MM.1S (cell line): Measurements from ENCODE around the gene SIX3.

ENCODE experiments used
- DNase-seq: peaks from one replicate; pipeline ENCODE4 v3.0.0-alpha.2; 2015
- H2AFZ ChIP-seq: fragments of 300-600 bp; sonication (generic); 2 replicates; pipeline ENCODE4 v1.6.0; 2016; ENCODE audit warnings: antibody characterized with exemption, low read length
- H3F3A ChIP-seq: fragments of 300-600 bp; sonication (generic); 2 replicates; pipeline ENCODE4 v1.6.1; 2016; ENCODE audit warnings: mild to moderate bottlenecking, antibody characterized with exemption, low read length, moderate library complexity, mixed read lengths; ENCODE audit not compliant: insufficient read depth
- H3K27ac ChIP-seq: fragments of 300-600 bp; sonication (generic); 2 replicates; pipeline ENCODE4 v1.5.1; 2016; ENCODE audit warnings: mild to moderate bottlenecking, low read length
- H3K27me3 ChIP-seq: fragments of 300-600 bp; sonication (generic); replicated peaks from 2 replicates; pipeline ENCODE4 v1.6.0; 2016; ENCODE audit warnings: low read length; ENCODE audit not compliant: insufficient read depth
- H3K36me3 ChIP-seq: fragments of 300-600 bp; sonication (generic); replicated peaks from 2 replicates; pipeline ENCODE4 v1.6.1; 2016; ENCODE audit warnings: mild to moderate bottlenecking, low read length, mixed read lengths; ENCODE audit not compliant: insufficient read depth
- H3K4me1 ChIP-seq: fragments of 300-600 bp; sonication (generic); 2 replicates; pipeline ENCODE4 v1.6.1; 2016; ENCODE audit warnings: low read length, mixed read lengths
- H3K4me2 ChIP-seq: fragments of 300-600 bp; sonication (generic); 2 replicates; pipeline ENCODE4 v1.6.0; 2016; ENCODE audit warnings: low read depth, low read length
- H3K4me3 ChIP-seq: fragments of 300-600 bp; sonication (generic); 2 replicates; pipeline ENCODE4 v1.5.1; 2016; ENCODE audit warnings: low read length, mixed read lengths
- H3K79me2 ChIP-seq: fragments of 300-600 bp; sonication (generic); 2 replicates; pipeline ENCODE4 v1.6.1; 2016; ENCODE audit warnings: mixed run types, low read length, mixed read lengths
- H3K9ac ChIP-seq: fragments of 300-600 bp; sonication (generic); 2 replicates; pipeline ENCODE4 v1.6.1; 2016; ENCODE audit warnings: low read length, mixed read lengths
- H3K9me2 ChIP-seq: fragments of 300-600 bp; sonication (generic); replicated peaks from 2 replicates; pipeline ENCODE4 v1.6.1; 2016; ENCODE audit warnings: mild to moderate bottlenecking, low read length, mixed read lengths; ENCODE audit not compliant: insufficient read depth
- H3K9me3 ChIP-seq: fragments of 300-600 bp; sonication (generic); replicated peaks from 2 replicates; pipeline ENCODE4 v1.6.1; 2016; ENCODE audit warnings: mild to moderate bottlenecking, low read length, mixed read lengths; ENCODE audit not compliant: insufficient read depth
- H4K20me1 ChIP-seq: fragments of 300-600 bp; sonication (generic); 2 replicates; pipeline ENCODE4 v1.6.1; 2016; ENCODE audit warnings: mild to moderate bottlenecking, low read length, moderate library complexity, mixed read lengths; ENCODE audit not compliant: insufficient read depth
- EZH2 ChIP-seq: fragments of 300-600 bp; sonication (generic); optimal IDR thresholded peaks from 2 replicates; pipeline ENCODE3; 2017; ENCODE audit warnings: low read depth, mild to moderate bottlenecking, antibody characterized with exemption, low read length, mixed read lengths
- EZH2phosphoT487 ChIP-seq: fragments of 300-600 bp; sonication (generic); IDR thresholded peaks from 2 replicates; pipeline ENCODE4 v1.6.1; 2018; ENCODE audit warnings: antibody characterized with exemption, low read length
- TF ChIP-seq, protein P1 (sequence below): fragments of 300-600 bp; sonication (generic); IDR thresholded peaks from 2 replicates; pipeline ENCODE4 v1.5.1; 2016; ENCODE audit warnings: antibody characterized with exemption, low read length, mixed read lengths

Gene SIX3

DNA sequence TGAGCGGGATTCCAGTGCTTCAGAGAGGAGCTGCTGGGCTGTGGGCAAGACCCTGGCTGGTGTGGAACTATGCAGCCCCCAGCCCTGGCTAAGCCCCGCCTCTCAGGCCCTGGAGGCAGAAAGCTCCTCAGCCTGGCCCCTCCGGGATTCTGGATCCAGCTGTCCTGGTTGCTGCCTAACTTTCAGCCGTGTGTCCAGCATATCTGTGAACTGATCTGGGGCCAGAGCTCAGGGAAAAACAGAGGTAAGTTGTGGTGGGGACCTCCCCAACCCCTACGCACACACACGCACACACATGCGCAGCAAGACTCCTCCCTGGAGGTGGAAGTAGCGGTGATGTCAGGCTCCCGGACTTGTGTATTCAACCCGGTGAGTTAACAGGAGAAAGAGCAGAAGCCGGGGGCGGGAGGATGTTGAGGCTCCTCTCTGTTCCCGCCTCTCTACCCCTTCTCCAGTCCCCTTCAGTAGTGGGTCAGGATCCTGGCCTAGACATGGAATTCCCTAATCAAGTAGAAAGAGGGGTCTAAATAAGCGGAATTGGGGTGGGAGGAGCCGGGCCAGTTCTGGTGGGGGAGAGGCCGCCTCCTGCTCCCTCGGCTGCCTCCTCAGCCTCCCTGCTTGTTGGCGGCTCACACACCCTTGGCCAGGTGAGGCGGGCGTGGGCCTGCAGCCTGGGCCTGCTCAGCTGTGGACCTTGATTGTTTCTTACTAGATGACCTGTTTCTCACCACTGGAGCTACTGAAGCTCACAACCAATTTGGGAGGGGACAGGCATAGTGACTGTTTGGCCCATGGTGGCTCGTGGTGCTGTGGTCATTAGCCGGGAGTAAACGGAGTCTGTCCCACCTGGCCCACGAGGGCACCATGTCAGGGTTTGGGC lies 34.3 kb downstream of the SIX3 start:
- H3K4me2 ChIP-seq = no peak overlapping the region
- H3K27ac ChIP-seq = no peak overlapping the region
- H3K4me1 ChIP-seq = no peaks in the 10 kb centered on the region
- H3K36me3 ChIP-seq = no peaks in the 10 kb centered on the region
- H3K79me2 ChIP-seq = no peaks in the 10 kb centered on the region
- no peaks in the 10 kb centered on the region for H3K27me3 ChIP-seq
- no peaks in the 10 kb centered on the region for H3K9me2 ChIP-seq
- DNase-seq = no peak
- H3F3A ChIP-seq = no peaks in the 10 kb centered on the region
- H4K20me1 ChIP-seq = no peaks in the 10 kb centered on the region
- no peak overlapping the region for H3K9ac ChIP-seq
- no peaks in the 10 kb centered on the region for H3K9me3 ChIP-seq
- H3K4me3 ChIP-seq = no peak overlapping the region
- TF ChIP-seq EZH2 (no peak), EZH2phosphoT487 (no peak)
- TF ChIP-seq, protein P1, sequence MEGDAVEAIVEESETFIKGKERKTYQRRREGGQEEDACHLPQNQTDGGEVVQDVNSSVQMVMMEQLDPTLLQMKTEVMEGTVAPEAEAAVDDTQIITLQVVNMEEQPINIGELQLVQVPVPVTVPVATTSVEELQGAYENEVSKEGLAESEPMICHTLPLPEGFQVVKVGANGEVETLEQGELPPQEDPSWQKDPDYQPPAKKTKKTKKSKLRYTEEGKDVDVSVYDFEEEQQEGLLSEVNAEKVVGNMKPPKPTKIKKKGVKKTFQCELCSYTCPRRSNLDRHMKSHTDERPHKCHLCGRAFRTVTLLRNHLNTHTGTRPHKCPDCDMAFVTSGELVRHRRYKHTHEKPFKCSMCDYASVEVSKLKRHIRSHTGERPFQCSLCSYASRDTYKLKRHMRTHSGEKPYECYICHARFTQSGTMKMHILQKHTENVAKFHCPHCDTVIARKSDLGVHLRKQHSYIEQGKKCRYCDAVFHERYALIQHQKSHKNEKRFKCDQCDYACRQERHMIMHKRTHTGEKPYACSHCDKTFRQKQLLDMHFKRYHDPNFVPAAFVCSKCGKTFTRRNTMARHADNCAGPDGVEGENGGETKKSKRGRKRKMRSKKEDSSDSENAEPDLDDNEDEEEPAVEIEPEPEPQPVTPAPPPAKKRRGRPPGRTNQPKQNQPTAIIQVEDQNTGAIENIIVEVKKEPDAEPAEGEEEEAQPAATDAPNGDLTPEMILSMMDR = no peak
- no peak overlapping the region for H2AFZ ChIP-seq

DNA sequence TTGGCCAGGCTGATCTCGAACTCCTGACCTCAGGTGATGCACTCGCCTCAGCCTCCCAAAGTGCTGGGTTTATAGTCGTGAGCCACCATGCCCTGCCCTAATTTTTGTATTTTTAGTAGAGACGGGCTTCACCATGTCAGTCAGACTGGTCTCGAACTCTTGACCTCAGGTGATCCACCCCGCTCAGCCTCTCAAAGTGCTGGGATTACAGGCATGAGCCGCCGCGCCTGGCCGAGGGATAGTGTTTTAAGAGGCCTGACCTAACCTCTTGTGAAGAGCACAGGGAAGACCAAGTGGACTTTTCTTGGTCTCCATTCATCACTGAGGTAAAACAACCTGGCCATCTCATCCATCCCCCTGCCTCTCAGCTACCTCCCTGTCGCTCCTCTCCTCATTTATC lies 38.1 kb downstream of the SIX3 start:
- Histone ChIP-seq H3K27me3 (no peaks in the 10 kb centered on the region), H3K27ac (no peak overlapping the region), H3K4me1 (no peaks in the 10 kb centered on the region), H3K4me2 (no peak overlapping the region), H3F3A (no peaks in the 10 kb centered on the region), H3K79me2 (no peaks in the 10 kb centered on the region), H2AFZ (no peak overlapping the region), H3K9ac (no peak overlapping the region), H3K9me3 (no peaks in the 10 kb centered on the region), H3K36me3 (no peaks in the 10 kb centered on the region), H3K9me2 (no peaks in the 10 kb centered on the region), H4K20me1 (no peaks in the 10 kb centered on the region), H3K4me3 (no peak overlapping the region)
- DNase-seq = no peak
- TF ChIP-seq, protein P1 = no peak
- no peak for TF ChIP-seq EZH2phosphoT487
- TF ChIP-seq EZH2 = no peak

DNA sequence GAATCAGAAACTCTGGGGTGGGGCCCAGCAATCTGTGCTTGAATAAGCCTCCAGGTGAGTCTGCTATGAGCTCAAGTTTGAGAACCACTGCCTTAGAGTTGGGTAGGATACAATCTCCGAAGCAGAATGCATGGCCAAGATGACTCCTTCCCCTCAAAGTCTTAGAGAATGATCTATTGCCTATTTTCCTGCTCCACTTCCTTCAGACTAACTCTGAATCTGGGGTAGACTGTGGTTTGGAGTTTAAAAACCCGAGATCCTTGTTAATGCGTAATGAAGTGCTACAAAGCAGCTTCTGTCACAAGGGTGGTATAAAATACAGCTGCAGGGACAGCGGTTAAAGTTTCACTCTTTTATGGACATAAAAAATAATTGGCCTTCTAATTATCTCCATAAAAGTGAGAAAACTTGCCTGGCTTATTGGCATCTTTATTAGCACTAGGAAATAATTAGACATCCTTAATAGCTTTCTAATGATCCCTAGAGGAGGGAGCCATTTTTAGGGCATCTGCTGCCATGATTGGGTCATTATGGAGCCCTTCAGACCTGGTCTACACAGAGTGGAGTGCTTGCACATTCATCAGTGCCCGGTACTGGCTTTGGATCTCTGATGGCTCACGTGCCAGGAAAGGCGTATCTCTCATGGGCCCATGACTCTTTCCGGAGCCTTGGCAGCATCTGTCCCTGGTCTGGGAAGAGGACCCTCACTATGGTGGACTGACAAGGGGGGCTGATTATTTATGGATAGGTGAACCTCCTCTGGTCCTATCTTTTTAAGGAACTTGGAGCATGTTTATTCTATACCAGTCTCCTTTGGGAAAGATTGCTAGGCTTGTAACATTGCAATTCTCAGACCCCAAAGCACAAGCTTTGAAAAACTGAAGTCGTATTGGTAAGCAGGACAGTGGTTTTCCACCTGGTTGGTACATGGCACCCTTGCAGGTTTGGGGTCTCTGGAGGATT lies 39.5 kb downstream of the SIX3 start:
- no peaks in the 10 kb centered on the region for H3K27me3 ChIP-seq
- H3K9ac ChIP-seq = no peak overlapping the region
- no peaks in the 10 kb centered on the region for H3K9me2 ChIP-seq
- H3K4me2 ChIP-seq = no peak overlapping the region
- no peak overlapping the region for H3K27ac ChIP-seq
- H3K79me2 ChIP-seq = no peaks in the 10 kb centered on the region
- H3K36me3 ChIP-seq = no peaks in the 10 kb centered on the region
- H4K20me1 ChIP-seq = no peaks in the 10 kb centered on the region
- TF ChIP-seq EZH2 (no peak), EZH2phosphoT487 (no peak)
- TF ChIP-seq, protein P1 = no peak
- no peaks in the 10 kb centered on the region for H3F3A ChIP-seq
- H3K4me1 ChIP-seq = no peaks in the 10 kb centered on the region
- H3K4me3 ChIP-seq = no peak overlapping the region
- no peak for DNase-seq
- H3K9me3 ChIP-seq = no peaks in the 10 kb centered on the region
- no peak overlapping the region for H2AFZ ChIP-seq
